SH-SY5Y (cell line): ENCODE data around the gene GEMIN4.

ENCODE experiments used
- GATA2 ChIP-seq: IDR thresholded peaks from 2 replicates; pipeline ENCODE4 v1.6.1; 2011; ENCODE audit warnings: mild to moderate bottlenecking, low read depth, low read length
- GATA3 ChIP-seq: IDR thresholded peaks from 2 replicates; pipeline ENCODE4 v1.6.1; 2011; ENCODE audit warnings: low read depth, mild to moderate bottlenecking, low read length, moderate library complexity

GRCh38 chr17:704111-704864, 47.8 kb downstream of the GEMIN4 start:
- TF ChIP-seq GATA3, result no peak
- no peak for TF ChIP-seq GATA2
